HG03378 (cell line): Measurements from ENCODE around the gene ST8SIA5.

Experiments used
- ATAC-seq: cut with Tn5 transposase; IDR thresholded peaks from one replicate; pipeline ENCODE4 v1.9.1; 2021; ENCODE audit warnings: mild to moderate bottlenecking, moderate library complexity; ENCODE audit not compliant: unreplicated experiment

ST8SIA5 gene

DNA sequence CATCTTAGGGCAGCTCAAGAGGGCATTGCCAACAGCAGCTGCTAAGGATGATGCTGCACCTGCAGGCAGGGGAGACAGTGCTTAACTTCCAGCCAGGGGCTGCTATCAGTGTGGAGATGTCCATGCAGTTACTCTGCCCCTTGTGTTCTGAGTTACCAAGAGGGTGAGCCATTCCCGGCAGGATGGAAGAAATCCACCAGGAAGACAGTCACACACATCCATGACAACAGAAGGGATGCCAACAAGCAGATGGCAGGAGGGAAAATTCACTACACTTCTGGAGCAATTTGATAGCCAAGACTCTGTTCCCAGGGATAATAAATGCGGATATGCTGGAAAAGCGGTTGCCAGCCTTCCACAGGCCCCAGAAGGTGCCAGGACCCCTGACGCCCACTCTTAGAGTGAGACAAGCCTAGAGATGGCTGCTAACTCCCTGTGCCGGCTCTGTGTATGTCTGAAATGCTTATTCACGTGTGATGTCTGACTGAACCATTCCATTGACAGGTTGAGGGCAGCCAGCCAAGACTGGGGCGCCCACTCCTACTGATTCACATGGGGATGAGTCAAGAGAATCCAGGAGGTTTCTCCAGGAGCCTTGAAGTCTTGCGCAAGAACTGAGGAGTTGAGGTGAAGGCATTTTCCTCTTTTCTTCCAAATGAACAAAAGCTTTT is 124.3 kb downstream of the ST8SIA5 start:
- no peak for ATAC-seq

DNA sequence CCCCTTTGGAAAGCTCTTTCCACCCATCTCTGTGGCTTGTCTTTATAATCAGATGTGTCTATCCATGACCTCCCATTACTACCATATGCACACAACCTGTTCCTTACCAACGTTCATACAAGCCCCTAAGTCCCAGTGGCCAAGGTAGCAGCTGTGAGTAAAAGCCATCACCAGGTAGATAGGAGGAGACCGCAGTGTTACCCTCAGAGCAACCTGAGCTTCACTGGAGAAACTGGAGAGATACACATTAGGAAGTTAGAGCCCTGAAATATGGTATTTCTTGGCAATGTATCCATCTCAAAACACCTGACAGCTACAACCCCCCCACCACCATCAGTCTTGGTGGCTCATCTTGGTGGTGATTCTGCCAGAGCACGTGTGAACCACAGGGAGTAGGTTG is 125.9 kb downstream of the ST8SIA5 start:
- no peak for ATAC-seq

DNA sequence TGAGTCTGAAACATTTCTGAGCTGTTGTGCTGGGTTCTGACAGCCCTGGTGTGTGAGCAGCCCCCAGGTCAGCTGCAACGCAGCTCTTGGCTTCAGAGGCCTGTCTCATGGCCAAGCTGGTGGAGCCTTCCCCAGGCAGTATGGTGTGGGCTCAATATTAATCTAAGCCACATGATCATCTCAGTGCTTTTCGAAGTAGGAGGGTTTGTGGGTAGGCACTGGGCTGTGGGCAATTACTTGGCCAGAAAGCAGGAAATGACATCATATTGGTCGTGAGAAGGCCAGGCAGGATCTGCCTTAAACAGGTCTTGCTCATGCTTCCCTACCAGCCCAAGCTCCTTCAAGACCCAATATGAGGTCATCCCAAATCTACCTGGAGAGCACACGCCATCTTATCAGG is 126.7 kb downstream of the ST8SIA5 start:
- no peak for ATAC-seq

DNA sequence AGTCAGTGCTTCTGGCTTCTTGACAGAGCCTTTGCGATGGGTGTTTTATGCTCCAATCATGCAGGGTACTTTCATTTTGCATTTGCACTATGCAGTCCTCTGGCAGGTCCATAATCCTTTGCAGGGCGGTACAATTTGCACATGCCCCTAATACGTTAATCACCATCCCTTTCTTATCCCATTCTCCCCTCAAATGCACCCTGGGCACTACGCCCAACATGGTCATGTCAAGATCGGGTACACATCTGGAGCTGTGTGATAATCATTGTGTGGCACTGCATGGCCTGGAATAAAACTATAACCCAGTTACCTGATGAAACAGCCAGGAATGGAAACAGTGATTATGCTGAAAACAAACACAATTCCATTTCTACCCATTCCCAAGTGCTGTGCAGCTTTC is 127.5 kb downstream of the ST8SIA5 start:
- no peak for ATAC-seq

DNA sequence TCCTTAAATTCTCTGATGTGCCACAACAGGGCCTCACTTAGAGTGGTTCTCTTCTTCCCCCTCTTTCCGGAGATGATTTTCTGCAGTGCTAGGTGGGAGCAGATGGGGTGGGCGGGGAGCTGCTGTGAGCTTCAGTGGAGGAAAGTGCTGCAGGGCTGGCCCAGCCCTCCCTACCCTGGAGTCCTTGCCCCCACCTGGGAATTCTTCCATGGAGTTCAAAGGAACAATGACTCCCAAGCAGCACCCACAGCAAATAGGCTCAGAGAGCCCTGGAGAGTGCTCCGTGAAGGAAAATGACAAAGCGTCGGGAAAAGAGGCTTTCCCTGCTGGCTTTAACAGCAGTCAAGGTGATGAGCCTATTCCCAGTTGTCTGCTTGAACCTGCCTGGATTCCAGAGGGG is 128.6 kb downstream of the ST8SIA5 start:
- ATAC-seq, result no peak

DNA sequence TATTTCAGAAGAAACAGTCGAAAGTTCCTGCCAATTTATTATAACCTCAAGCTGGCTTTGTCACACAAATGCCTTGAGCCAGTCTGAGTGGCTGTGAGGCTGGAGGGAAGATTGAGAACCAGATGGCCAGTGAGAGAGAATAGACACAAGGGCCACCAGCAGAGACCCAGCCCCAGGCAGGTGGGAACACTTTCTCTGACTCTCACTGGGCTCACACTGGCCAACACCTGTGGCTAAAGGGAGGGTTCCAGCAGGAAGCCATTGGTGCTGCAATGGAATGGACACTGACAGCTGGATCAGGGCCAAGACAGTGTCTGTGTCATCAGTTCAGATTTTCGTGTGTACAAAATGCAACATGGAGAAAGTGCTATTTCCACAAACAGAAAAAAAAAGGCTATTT is 129.7 kb downstream of the ST8SIA5 start:
- no peak for ATAC-seq

DNA sequence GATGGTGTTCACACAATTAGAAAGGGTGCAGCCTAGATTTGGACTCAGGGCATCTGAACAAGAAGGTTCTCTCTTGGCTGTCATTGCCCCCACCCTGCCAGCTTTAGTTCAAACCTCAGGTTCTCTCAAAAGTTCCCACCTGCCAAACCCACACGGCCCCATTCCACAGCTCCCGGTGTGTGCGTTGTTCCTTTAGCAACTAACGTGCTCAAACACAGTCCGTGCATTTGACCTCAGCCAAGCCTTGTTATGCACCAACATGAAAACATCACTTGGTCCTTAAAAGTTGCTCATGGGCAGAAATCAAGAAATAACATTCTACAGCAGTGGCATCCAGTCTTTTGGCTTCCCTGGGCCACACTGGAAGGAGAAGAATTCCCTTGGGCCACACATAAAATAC is 131.8 kb downstream of the ST8SIA5 start:
- no peak for ATAC-seq

DNA sequence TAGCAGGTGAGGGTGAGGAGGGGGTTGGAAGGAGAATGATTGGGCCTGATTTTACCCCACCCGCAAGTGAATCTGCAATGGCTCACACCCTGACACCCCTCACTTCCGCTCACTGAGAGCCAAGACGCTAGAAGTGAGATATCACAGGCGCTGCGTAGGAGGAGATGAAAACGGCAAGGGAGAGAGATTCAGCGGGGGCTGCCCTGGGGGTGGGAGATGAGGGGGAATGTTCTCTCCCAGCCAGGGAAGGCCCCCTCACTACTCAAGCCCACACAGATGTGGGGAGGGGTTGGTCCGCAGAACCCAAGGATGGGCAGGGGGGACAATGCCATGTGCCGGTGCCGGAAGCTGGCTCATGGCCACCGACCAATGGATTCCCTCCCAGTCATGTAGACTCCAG is 132.7 kb downstream of the ST8SIA5 start:
- no peak for ATAC-seq

DNA sequence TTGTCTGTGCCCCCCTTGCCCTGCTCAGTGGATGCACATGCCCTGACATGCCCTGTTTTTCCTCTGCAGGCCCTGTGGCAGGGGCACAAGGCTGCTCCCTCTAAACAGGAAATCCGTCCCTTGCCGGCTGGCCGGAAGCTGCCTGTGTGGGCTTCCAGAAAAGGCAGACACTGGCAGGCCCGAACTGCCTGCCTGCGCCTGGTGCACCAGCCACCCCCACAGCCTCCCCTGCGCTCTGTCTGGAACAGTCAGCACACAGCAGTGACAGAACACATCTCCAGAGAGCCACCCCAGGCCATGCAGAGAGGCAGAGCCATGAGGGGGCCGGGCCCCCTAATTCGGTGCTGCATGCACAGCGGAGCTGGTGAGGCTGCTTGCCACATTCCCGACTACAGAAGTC is 133.3 kb downstream of the ST8SIA5 start:
- ATAC-seq, result no peak

DNA sequence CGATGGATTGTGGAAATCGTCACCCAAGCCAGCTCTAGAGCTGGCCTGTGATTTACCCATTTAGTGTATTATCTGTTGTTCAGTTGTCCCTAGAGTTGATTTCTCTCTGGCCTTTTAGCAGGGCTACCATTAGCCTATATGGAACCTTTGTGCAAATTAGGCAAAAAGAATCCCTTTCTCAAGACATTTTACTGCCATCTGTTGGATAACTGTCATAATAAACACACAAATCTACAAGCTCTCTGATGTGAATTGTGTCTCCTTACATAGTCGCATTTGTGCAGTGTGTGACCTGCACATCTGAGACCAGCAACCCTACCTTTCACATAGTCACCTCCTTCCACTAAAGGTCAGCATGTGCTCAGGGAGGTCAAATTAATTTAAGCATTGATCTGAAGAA is 133.9 kb downstream of the ST8SIA5 start:
- no peak for ATAC-seq

DNA sequence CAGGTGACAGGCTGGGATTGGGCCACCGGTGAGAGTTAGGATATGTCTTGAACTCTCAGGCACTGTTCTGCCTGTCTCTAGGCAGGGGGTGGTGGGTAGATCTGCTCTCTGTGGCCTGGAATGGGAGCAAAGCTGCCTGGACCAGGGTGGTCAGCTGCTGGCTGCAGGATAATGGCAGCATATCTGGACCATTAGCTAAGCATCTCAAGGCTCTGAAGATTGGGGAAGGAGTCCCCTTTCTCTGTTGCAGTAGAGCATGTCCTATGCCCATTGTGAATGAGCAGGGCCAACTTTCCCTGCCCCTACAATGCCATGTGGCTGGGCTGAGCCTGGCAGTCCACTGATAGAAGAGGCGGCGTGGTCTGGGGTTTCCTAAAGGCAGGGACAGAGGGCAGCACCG is 134.4 kb downstream of the ST8SIA5 start:
- no peak for ATAC-seq

DNA sequence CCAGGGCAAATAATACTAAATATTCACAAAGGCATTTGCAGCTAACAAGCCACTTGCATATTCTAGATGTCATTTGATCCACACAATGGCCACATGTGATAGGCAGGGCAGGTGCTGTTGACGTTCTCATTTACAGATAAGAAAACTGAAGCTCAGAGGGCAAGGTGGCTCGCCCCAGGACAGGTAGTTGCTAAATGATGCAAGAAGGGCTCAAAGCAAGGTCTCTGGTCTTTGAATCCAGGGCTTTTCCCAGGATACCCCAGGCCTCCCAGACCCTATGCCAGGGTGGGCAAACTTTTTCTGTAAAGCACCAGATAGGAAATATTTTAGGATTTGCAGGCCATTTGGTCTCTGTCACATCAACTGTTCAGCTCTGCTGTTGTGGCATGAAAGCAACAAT is 135.0 kb downstream of the ST8SIA5 start:
- no peak for ATAC-seq

DNA sequence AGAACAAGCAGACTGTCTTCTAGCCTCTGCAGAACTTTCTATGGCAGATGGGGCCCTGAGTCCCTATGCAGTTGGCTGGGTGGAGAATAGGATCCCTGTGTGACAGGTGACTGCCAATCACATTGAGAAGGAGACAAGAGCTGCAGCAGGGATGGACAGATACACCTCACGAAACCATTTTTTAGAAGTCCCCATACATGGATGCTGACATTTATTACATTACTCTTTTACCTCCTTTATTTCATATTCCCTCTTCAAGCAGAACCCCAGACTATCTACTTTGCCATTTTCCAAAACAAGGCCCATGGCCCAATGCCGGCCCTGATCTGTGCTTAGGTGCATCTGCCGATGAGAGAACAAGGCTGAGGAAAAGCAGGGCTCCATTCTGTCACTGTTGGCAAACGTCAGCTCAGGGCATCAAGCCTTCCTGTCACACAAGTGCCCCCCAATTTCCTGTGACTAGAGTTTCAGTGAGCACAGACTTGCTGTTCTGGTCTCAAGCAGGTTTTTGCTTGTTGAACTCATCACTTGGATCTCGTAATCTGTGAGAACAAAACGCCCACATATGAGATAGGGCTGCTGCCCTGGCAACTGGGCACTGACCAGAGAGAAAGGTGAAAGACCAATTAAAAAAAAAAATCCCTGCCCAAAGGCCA is 135.6 kb downstream of the ST8SIA5 start:
- ATAC-seq, result no peak

DNA sequence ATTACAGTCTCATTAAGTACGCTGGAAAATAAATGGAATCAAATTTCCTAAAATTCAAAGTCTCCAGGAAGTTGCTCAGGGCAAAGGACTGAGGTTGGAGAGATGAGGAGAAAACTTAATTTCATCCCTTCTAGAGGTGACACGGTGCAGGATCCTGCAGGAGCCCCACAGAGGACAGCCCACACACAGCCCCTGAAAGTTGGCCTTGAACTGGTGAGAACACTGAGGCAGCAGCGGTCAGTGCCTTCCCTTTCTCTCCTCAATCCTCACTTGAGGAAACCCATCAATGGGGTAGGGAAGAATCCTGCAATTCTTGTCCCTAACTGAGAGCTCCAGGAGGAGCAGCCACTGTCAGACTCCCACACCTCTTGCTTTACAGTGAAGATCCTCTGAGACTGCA is 137.3 kb downstream of the ST8SIA5 start:
- ATAC-seq, result no peak
